Ascending aorta (tissue), 2 donors: ENCODE results near the gene RESF1. TPM values are rescaled to one million over a fixed set of nuclear protein-coding genes. Genes with fewer than 3 reads are reported as not detected.

Source experiments
- DNase-seq, 2 donors: peaks; one replicate each; pipeline ENCODE4 v3.0.0-alpha.2; 2019; ENCODE audit warnings: low spot score in 2 of 2
- H3K27ac ChIP-seq, 2 donors: fragments of 200-600 bp; sonication (generic); one replicate each; pipeline ENCODE4 v1.5.1; 2016 to 2017; ENCODE audit warnings: mild to moderate bottlenecking in 1 of 2
- H3K27me3 ChIP-seq: fragments of 200-600 bp; sonication (generic); one replicate; pipeline ENCODE4 v1.5.1; 2017
- H3K36me3 ChIP-seq, 2 donors: fragments of 200-600 bp; sonication (generic); one replicate each; pipeline ENCODE4 v1.5.1; 2016
- H3K4me1 ChIP-seq, 2 donors: fragments of 200-600 bp; sonication (generic); one replicate each; pipeline ENCODE4 v1.5.1; 2016 to 2017; ENCODE audit warnings: mild to moderate bottlenecking in 1 of 2
- H3K4me3 ChIP-seq, 2 donors: fragments of 200-600 bp; sonication (generic); one replicate each; pipeline ENCODE4 v1.5.1; 2016 to 2017; ENCODE audit warnings: mild to moderate bottlenecking in 1 of 2
- H3K9me3 ChIP-seq, 2 donors: fragments of 200-600 bp; sonication (generic); one replicate each; pipeline ENCODE4 v1.5.1; 2016
- intact Hi-C: fragments of 100-400 bp; cut with DNase I; formaldehyde crosslinking; loops from one replicate; pipeline ENCODE4 v1.15.1; 2023
- total RNA-seq: library from RNA; depleted of rRNA; stranded (reverse); fragments of >200 nt; gene quantifications from one replicate; pipeline ENCODE4 v1.1.0, GENCODE V29; 2016
- TF ChIP-seq, protein P1 (sequence below), 3 experiments: fragments of 200-600 bp in 2 of 3; fragments of 450-650 bp in 1 of 3; sonication (generic) in 2 of 3; IDR thresholded peaks; one replicate each; pipeline ENCODE4 v1.5.1; 2016 to 2019; ENCODE audit warnings: antibody characterized with exemption in 3 of 3, mild to moderate bottlenecking in 1 of 3, moderate library complexity in 1 of 3

RESF1 gene
- total RNA-seq, 1 donor from 2014 or later, result 26.0 TPM

DNA sequence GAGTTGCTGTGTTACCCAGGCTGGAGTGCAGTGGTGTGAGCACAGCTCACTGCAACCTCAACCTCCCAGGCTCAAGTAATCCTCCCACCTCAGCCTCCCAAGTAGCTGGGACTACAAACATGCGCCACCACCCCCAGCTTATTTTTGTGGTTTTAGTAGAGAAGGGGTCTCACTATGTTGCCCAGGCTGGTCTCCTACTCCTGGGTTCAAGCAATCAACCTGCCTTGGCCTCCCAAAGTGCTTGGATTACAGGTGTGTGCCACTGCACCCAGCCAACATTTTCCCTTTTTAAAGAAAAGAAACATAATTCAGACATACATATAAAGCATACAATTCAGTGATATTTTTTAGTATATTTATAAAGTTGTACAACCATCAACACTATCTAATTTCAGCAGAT is 44.4 kb downstream of the RESF1 start:
- Histone ChIP-seq H3K4me1 (no peaks in the 10 kb centered on the region), H3K27me3 (no peaks in the 10 kb centered on the region), H3K9me3 (no peaks in the 10 kb centered on the region), H3K27ac (no peak overlapping the region), H3K4me3 (no peak overlapping the region), H3K36me3 (peaks cover 9 to 19% of the 10 kb centered on the region in 2 donors)
- no peak for DNase-seq
- intact Hi-C loops, result no loop called here
- TF ChIP-seq, protein P1, sequence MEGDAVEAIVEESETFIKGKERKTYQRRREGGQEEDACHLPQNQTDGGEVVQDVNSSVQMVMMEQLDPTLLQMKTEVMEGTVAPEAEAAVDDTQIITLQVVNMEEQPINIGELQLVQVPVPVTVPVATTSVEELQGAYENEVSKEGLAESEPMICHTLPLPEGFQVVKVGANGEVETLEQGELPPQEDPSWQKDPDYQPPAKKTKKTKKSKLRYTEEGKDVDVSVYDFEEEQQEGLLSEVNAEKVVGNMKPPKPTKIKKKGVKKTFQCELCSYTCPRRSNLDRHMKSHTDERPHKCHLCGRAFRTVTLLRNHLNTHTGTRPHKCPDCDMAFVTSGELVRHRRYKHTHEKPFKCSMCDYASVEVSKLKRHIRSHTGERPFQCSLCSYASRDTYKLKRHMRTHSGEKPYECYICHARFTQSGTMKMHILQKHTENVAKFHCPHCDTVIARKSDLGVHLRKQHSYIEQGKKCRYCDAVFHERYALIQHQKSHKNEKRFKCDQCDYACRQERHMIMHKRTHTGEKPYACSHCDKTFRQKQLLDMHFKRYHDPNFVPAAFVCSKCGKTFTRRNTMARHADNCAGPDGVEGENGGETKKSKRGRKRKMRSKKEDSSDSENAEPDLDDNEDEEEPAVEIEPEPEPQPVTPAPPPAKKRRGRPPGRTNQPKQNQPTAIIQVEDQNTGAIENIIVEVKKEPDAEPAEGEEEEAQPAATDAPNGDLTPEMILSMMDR (IDR thresholded peaks at IDR 0.05), result no peak

DNA sequence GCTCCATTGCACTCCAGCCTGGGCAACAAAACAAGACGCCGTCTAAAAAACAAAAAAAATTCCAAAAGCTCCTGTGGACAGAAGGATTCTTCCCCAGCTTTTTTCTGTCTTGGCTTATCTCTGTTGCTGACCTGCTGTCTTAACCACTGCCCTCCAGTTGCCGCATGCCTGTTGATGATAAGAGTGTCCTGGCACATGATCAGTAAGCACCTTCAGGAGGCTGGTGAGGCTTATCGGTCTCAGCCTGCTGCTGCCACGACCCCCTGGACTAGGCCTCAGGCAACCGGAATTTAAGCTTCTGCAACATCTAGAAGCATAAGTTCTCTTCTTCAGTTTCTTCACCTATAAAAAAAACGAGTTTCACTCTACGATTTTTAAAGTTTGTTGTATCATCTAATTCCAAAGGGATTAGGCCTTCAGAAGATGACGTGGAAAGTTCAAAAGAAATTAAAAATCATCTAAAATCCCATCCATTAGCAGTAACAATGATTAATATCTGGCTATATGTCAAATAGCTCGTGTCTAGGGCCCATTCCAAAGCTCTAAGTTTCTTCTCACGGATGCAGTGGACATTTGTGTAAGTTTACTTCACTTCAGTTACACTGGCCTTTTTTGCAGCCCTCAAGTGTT is 46.4 kb downstream of the RESF1 start:
- TF ChIP-seq, protein P1 (IDR thresholded peaks at IDR 0.05), result no peak
- Histone ChIP-seq H3K9me3 (no peaks in the 10 kb centered on the region), H3K36me3 (peaks cover 0 to 11% of the 10 kb centered on the region in 2 donors), H3K4me3 (no peak overlapping the region), H3K27ac (no peak overlapping the region), H3K4me1 (no peaks in the 10 kb centered on the region), H3K27me3 (no peaks in the 10 kb centered on the region)
- intact Hi-C loops, result no loop called here
- DNase-seq, result no peak

Other genes with a start within 250 kb of the RESF1 start
- gene AMN1, start 230.4 kb upstream of the RESF1 start, total RNA-seq, result 0.75 TPM
- 33.8 TPM for gene BICD1, start 147.4 kb downstream of the RESF1 start, total RNA-seq